ENCODE results near the gene HIVEP3. TPM values are rescaled to one million over a fixed set of nuclear protein-coding genes. Genes with fewer than 3 reads are reported as not detected.
A peak's percentile ranks its signal among the peaks of the same experiment; 100 is the strongest.

HIVEP3 gene
- total RNA-seq, 1 donor from 2014 or later, result 5.8 TPM

GRCh38 chr1:41581216-41582003 lies 337.3 kb downstream of the HIVEP3 start:
- Histone ChIP-seq H3K4me3 (ENCODE audit: low read depth, low read length) (no peak overlapping the region), H3K36me3 (ENCODE audit: control insufficient read depth, insufficient read depth, low read length) (no peaks in the 10 kb centered on the region), H3K27me3 (ENCODE audit: control insufficient read depth, insufficient read depth, low read length) (no peaks in the 10 kb centered on the region)
- TF ChIP-seq CTCF (IDR thresholded peaks at IDR 0.05; ENCODE audit: insufficient read depth, low read length, poor library complexity, severe bottlenecking), result no peak
- no peak for DNase-seq (ENCODE audit: low read depth)

- Histone ChIP-seq H3K36me3 (ENCODE audit: control insufficient read depth, insufficient read depth, low read length) (no peaks in the 10 kb centered on the region), H3K27me3 (ENCODE audit: control insufficient read depth, insufficient read depth, low read length) (no peaks in the 10 kb centered on the region), H3K4me3 (ENCODE audit: low read depth, low read length) (no peak overlapping the region)
- no peak for DNase-seq (ENCODE audit: low read depth)
- TF ChIP-seq CTCF (IDR thresholded peaks at IDR 0.05; ENCODE audit: insufficient read depth, low read length, poor library complexity, severe bottlenecking), result no peak
These were observed 338.1 kb downstream of the HIVEP3 start for GRCh38 chr1:41580520-41581172.

GRCh38 chr1:41580021-41580420 lies 338.7 kb downstream of the HIVEP3 start:
- Histone ChIP-seq H3K4me3 (ENCODE audit: low read depth, low read length) (no peak overlapping the region), H3K36me3 (ENCODE audit: control insufficient read depth, insufficient read depth, low read length) (no peaks in the 10 kb centered on the region), H3K27me3 (ENCODE audit: control insufficient read depth, insufficient read depth, low read length) (no peaks in the 10 kb centered on the region)
- no peak for TF ChIP-seq CTCF (IDR thresholded peaks at IDR 0.05; ENCODE audit: insufficient read depth, low read length, poor library complexity, severe bottlenecking)
- DNase-seq (ENCODE audit: low read depth), result no peak

GRCh38 chr1:41578712-41579335 lies 339.9 kb downstream of the HIVEP3 start:
- TF ChIP-seq CTCF (IDR thresholded peaks at IDR 0.05; ENCODE audit: insufficient read depth, low read length, poor library complexity, severe bottlenecking), result peak; percentile 45
- no peak for DNase-seq (ENCODE audit: low read depth)
- Histone ChIP-seq H3K27me3 (ENCODE audit: control insufficient read depth, insufficient read depth, low read length) (no peaks in the 10 kb centered on the region), H3K36me3 (ENCODE audit: control insufficient read depth, insufficient read depth, low read length) (no peaks in the 10 kb centered on the region), H3K4me3 (ENCODE audit: low read depth, low read length) (no peak overlapping the region)

- Histone ChIP-seq H3K36me3 (ENCODE audit: control insufficient read depth, insufficient read depth, low read length) (peaks cover 1% of the 10 kb centered on the region), H3K4me3 (ENCODE audit: low read depth, low read length) (no peak overlapping the region), H3K27me3 (ENCODE audit: control insufficient read depth, insufficient read depth, low read length) (no peaks in the 10 kb centered on the region)
- no peak for DNase-seq (ENCODE audit: low read depth)
- TF ChIP-seq CTCF (IDR thresholded peaks at IDR 0.05; ENCODE audit: insufficient read depth, low read length, poor library complexity, severe bottlenecking), result no peak
These were observed 342.1 kb downstream of the HIVEP3 start for GRCh38 chr1:41576620-41577019.
